ENCODE results near the gene TSC22D4. TPM values are rescaled to one million over a fixed set of nuclear protein-coding genes. Genes with fewer than 3 reads are reported as not detected.
"Not testable (repeated sequence)": the region's sequence is repeated elsewhere in the genome, so short reads cannot be mapped to it uniquely, and the experiment has no call there.

TSC22D4 gene
- total RNA-seq, 3 donors from 2014 or later: 17.0 to 23.7 (median 19.7) TPM

- H3K27me3 ChIP-seq: no peaks in the 10 kb centered on the region
- H3K4me1 ChIP-seq: peaks cover 0 to 18% of the 10 kb centered on the region in 2 donors
- no peaks in the 10 kb centered on the region for H3K9me3 ChIP-seq
- H3K27ac ChIP-seq: no peak within 1 kb of the TSS
- no peak within 1 kb of the TSS for H3K4me3 ChIP-seq
- no peak for TF ChIP-seq POLR2AphosphoS5 (IDR thresholded peaks at IDR 0.05)
- no peak for DNase-seq (ENCODE audit: low spot score in 2 of 2)
- H3K36me3 ChIP-seq: no peaks in the 10 kb centered on the region
- intact Hi-C loops (cut with DNase I; ENCODE audit: low total_unique reads): no loop called here
Observed at GRCh38 chr7:100464210-100464660, 14.8 kb downstream of the TSC22D4 start, which contains the start of gene SPACDR. Gene SPACDR (minus strand): TSS chr7:100464260. CDS start chr7:100464025, 235 bp downstream.

GRCh38 chr7:100457033-100457432 lies 22.0 kb downstream of the TSC22D4 start:
- no peak for DNase-seq (ENCODE audit: low spot score in 2 of 2)
- H3K36me3 ChIP-seq: no peaks in the 10 kb centered on the region
- H3K27me3 ChIP-seq: no peaks in the 10 kb centered on the region
- intact Hi-C loops (cut with DNase I; ENCODE audit: low total_unique reads): no loop called here
- no peak overlapping the region for H3K27ac ChIP-seq
- H3K4me1 ChIP-seq: no peaks in the 10 kb centered on the region
- no peaks in the 10 kb centered on the region for H3K9me3 ChIP-seq
- no peak overlapping the region for H3K4me3 ChIP-seq
- TF ChIP-seq POLR2AphosphoS5 (IDR thresholded peaks at IDR 0.05) (no peak), POLR2A (IDR thresholded peaks at IDR 0.05) (no peak), CTCF (IDR thresholded peaks at IDR 0.05) (no peak)

GRCh38 chr7:100456562-100456961 lies 22.5 kb downstream of the TSC22D4 start:
- Histone ChIP-seq H3K4me1 (no peaks in the 10 kb centered on the region), H3K4me3 (no peak overlapping the region), H3K36me3 (no peaks in the 10 kb centered on the region), H3K27ac (no peak overlapping the region), H3K9me3 (no peaks in the 10 kb centered on the region), H3K27me3 (no peaks in the 10 kb centered on the region)
- TF ChIP-seq CTCF (IDR thresholded peaks at IDR 0.05): no peak
- TF ChIP-seq POLR2AphosphoS5 (IDR thresholded peaks at IDR 0.05): no peak
- no peak for TF ChIP-seq POLR2A (IDR thresholded peaks at IDR 0.05)
- no peak for DNase-seq (ENCODE audit: low spot score in 2 of 2)
- intact Hi-C loops (cut with DNase I; ENCODE audit: low total_unique reads): no loop called here

GRCh38 chr7:100455206-100455605 lies 23.8 kb downstream of the TSC22D4 start:
- no peaks in the 10 kb centered on the region for H3K36me3 ChIP-seq
- no peak overlapping the region for H3K27ac ChIP-seq
- H3K4me1 ChIP-seq: no peaks in the 10 kb centered on the region
- no peak for TF ChIP-seq CTCF (IDR thresholded peaks at IDR 0.05)
- no peak for TF ChIP-seq POLR2AphosphoS5 (IDR thresholded peaks at IDR 0.05)
- no peak for TF ChIP-seq POLR2A (IDR thresholded peaks at IDR 0.05)
- no peak for DNase-seq (ENCODE audit: low spot score in 2 of 2)
- intact Hi-C loops (cut with DNase I; ENCODE audit: low total_unique reads): no loop called here
- no peaks in the 10 kb centered on the region for H3K27me3 ChIP-seq
- no peaks in the 10 kb centered on the region for H3K9me3 ChIP-seq
- no peak overlapping the region for H3K4me3 ChIP-seq

- H3K9me3 ChIP-seq; H3K27ac ChIP-seq; H3K36me3 ChIP-seq; H3K4me3 ChIP-seq; intact Hi-C loops (cut with DNase I; ENCODE audit: low total_unique reads); DNase-seq (ENCODE audit: low spot score in 2 of 2); H3K27me3 ChIP-seq; H3K4me1 ChIP-seq: not testable (repeated sequence)
Observed at GRCh38 chr7:100453854-100454253, 25.2 kb downstream of the TSC22D4 start.

- H3K36me3 ChIP-seq: no peaks in the 10 kb centered on the region
- no peak overlapping the region for H3K27ac ChIP-seq
- H3K4me3 ChIP-seq: no peak overlapping the region
- TF ChIP-seq CTCF (IDR thresholded peaks at IDR 0.05) (no peak), POLR2A (IDR thresholded peaks at IDR 0.05) (no peak), POLR2AphosphoS5 (IDR thresholded peaks at IDR 0.05) (no peak)
- no peaks in the 10 kb centered on the region for H3K4me1 ChIP-seq
- no peaks in the 10 kb centered on the region for H3K27me3 ChIP-seq
- no peak for DNase-seq (ENCODE audit: low spot score in 2 of 2)
- H3K9me3 ChIP-seq: no peaks in the 10 kb centered on the region
- intact Hi-C loops (cut with DNase I; ENCODE audit: low total_unique reads): no loop called here
Observed at GRCh38 chr7:100452513-100452912, 26.5 kb downstream of the TSC22D4 start.
